GM19328 (cell line): ENCODE measurements around the gene MAN1C1.

Experiments used
- ATAC-seq: cut with Tn5 transposase; IDR thresholded peaks from one replicate; pipeline ENCODE4 v1.9.1; 2021; ENCODE audit warnings: mild to moderate bottlenecking, moderate library complexity; ENCODE audit not compliant: unreplicated experiment

MAN1C1 gene

GRCh38 chr1:25772164-25772563 lies 155.6 kb downstream of the MAN1C1 start:
- no peak for ATAC-seq

DNA sequence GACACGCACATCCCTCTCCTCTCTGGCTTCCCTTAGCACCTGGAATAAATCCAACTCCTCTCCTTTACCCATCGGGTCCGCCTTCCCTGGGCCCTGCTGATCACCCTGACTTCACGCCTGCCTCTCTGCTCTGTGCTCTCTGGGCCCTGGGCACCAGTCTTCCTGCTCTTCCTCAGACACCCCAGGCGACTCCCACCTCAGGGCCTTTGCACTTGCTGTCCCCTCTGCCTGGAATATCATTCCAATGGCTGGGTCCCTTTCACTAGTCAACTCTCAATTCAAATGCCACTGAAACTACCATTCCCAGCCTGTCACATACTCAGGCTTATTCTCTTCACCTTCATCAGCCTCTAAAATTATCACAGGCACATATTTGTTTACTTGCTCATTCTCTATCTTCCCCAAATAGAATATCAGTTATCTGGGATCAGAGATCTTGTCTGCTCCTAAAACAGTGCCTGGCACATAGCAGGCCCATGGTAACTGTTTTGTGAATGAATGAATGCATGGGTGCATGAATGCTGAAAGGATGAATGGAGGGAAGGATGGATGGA lies 156.2 kb downstream of the MAN1C1 start:
- ATAC-seq = no peak

DNA sequence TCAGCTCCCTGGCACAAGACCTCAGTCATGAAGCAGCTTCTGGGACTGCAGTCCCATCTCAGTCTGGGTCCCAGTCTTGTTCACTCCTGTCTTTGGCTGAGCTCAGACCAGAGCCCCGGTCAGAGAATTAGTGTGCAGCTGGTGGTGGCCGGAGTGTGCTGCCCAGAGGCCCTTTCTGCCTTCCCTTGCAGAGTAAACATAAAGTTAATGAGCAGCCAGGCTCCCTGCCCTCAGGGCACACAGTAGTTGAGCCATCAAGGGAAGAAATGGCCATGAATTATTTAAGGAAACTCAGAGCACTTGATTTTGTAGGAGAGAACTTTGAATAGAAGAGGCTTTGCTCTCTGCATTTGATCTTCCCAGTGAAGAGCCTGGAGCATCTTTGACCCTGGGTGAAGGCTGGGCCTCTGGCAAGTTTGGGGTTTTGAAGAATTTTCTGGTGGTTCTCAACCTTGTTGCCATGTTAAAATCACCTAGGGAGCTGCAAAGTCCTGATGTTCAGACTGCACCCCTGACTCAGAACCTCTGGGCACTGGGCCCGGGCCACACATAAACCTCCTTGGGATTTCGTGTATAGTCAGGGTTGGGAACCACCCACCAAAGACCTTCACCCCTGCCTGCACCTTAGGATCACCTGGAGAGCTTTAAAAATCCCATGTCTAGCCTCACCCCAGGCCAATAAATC lies 157.0 kb downstream of the MAN1C1 start:
- ATAC-seq = no peak

GRCh38 chr1:25774206-25774803 lies 157.7 kb downstream of the MAN1C1 start:
- no peak for ATAC-seq

DNA sequence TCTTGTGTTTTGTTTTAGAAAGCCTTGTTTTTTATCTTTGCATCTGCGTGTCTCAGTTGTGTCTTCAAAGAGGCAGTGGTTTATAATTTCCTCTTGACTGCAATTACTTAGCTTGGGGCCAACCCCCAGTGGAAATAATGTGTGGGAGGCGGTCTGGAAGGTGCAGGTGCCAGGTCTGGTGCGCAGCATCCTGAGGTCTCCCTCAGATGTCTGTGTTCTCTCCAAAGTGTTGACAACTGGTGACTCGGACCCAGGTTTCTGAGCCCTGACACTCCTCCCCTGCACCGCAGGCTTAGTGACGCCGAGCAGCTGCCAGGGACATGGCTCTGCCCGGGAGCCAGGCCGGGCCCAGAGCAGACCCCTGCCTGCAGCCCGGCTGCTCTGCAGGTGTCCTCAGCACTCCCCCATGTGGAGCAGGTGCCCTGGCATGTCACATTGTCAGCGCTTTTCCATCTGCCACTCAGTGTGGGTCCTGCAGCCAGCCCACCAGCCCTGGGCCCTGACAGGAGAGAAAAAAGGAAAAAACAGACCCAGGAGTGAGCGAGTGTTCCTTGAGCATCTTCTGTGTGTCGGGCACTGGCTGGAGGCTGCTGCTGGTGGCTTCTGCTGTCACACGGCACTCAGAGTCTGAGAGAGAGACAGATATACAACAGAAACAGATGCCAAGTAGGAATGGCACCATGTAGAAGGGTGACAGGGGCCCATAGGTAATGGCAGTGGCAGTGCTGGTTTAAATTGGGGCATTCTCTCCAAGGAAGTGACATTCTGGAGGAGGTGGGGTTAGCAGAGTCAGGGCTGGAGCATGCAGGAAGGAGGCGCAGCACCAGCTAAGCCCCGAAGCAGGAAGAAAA lies 158.6 kb downstream of the MAN1C1 start:
- no peak for ATAC-seq

DNA sequence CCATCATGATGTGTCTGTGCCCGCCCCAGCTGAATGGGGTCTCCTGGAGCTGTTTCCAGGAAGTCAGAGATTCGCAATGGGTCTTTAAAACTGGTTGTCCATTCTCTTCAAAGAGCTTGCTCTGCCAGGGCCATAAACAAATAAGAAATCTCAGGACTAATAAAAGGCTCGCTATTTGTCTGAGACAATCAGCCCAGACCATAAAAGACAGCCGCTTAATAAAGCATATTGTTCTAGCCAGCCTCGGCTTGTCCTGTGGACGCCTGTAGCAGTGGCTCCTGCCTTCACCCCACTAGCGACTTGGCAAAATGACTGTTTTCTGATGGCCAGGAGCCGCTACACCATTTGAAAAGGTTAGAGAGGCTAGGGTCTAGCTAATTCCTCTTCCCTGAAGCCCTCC lies 162.8 kb downstream of the MAN1C1 start:
- no peak for ATAC-seq

DNA sequence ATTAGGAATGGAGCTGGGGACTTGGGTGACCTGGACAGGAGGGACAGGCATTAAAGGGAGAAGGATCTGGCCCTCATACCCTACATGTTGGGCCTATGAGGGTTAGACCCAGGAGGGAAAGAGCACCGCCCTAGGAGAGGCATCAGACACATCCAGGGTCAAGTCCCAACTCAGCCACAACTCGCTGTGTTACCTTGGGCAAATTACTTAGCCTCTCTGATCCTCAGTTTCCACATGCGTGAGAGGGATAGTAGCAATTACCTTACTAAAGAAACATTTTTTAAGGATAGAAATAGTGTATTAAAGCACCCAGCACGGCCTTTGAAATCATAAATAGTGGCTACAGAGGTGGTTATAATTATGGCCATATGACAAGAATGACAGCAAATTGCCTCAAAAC lies 163.3 kb downstream of the MAN1C1 start:
- ATAC-seq = no peak

- no peak for ATAC-seq
Measured at GRCh38 chr1:25780318-25781129, 163.9 kb downstream of the MAN1C1 start.

GRCh38 chr1:25781130-25781433 lies 164.5 kb downstream of the MAN1C1 start:
- ATAC-seq = no peak

DNA sequence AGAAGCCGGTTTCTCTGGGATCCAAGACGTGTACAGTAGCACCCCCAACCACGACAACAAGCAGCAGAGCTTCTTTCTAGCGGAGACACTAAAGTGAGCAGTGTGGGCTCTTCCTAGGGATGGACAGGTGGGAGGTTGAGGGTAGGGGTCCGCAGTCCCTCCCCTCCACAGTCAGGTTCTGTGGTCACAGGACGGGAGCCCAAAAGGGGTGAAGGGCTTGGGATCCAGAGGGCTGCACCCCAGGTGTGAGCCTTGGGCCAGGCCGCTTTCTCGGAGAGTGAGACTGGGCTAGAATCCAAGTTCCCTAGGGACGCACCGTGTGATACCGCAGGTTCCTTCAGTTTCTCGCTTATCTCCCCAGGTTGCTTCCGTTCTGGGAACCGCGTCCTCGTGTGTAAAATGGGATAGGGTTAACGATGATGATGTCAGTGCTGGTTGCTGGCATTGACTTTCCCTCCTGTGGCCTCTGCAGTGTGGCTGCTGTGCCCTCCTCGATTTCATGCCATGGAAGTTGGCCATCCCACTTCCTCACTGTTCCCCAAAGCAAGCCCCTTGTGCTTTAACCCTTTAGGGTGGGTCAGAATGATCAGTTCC lies 166.1 kb downstream of the MAN1C1 start:
- ATAC-seq = no peak

GRCh38 chr1:25784575-25785051 lies 168.0 kb downstream of the MAN1C1 start:
- ATAC-seq = no peak

DNA sequence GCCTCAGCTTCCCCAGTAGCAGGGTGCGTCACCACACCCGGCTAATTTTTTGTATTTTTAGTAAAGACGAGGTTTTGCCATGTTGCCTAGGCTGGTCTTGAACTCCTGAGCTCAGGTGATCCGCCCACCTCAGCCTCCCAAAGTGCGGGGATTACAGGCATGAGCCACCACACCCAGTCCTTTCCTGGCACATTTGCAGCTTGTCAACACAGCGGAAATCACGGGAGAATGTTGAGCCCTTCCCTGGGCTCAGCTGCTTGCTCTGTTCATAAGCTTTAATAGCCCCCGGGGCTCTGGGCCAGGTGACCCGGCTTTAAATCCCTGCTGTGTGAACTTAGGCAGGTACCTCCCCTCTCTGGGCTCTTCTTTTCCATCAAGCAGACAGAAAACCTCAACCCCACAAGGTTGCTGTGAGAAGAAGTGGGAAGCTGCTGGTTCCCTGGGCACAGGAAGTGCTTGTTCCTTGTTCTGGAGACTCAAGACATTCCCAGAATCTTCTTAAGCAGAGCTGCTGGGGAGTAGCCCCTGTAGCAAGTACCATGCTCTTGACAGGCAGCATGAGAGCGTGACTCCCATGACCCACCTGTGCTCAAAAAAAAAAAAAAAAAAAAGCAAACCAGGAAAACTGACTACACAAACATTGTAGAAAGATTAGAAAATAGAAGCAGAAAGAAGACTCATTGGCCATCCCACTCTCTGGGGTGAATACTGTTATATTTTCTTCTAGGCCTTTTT lies 168.9 kb downstream of the MAN1C1 start:
- ATAC-seq = no peak

DNA sequence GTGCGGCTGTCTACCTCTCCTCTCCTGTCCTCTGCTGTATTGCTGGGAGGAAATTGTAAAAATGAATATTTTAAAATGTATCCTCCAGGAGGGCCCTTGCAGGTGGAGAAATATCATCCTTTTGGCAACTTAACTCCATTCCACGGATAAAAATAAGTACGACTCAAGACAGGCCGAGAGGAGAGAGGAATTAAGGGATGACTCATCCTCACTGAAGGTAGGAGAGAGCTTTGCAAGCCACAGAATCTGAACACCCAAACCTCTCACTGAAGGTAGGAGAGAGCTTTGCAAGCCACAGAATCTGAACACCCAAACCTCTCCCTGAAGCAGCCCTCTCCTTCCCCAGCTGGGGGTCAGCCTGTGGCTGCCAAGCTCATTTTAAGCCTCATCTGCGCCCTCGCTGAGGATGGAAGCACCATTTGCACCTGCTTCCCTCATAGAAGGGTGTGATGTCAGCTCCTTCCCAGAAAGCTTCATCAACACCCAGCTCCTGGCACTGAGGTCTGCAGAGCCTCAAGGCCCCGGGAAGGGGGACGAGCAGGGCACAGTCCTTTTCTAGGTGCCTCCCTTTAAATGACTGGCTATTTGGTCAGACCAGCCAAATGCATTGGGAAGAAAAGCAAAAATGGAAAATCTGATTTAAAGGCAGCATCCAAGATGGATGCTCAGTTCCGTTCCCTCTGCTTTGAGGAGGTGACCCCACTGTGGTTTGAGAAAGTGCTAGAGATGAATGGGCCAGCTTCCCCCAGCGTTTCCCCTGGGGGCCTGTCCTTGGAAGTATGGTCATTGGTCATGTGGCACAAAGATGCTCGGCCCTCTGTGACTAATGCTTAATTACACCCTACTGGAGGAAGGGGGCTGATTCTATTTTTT lies 170.5 kb downstream of the MAN1C1 start:
- no peak for ATAC-seq

DNA sequence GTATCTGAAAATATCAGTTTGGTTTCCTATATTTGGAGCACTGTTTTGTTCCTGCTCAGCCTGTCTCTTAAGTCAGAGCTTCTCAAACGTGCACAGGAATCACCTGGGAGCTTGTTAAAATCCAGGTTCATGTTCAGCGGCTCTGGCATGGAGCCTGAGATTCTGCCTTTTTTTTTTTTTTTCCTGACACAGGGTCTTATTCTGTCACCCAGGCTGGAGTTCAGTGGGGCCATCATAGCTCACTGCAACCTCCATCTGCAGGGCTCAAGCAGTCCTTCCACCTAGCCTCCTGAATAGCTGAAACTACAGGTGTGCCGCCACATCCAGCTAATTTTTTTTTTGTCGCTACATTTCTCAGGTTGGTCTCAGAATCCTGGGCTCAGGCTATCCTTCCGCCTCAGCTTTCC lies 171.2 kb downstream of the MAN1C1 start:
- no peak for ATAC-seq

- no peak for ATAC-seq
Measured at GRCh38 chr1:25790472-25790871, 173.9 kb downstream of the MAN1C1 start.

- no peak for ATAC-seq
Measured at GRCh38 chr1:25792115-25792514, 175.5 kb downstream of the MAN1C1 start.

DNA sequence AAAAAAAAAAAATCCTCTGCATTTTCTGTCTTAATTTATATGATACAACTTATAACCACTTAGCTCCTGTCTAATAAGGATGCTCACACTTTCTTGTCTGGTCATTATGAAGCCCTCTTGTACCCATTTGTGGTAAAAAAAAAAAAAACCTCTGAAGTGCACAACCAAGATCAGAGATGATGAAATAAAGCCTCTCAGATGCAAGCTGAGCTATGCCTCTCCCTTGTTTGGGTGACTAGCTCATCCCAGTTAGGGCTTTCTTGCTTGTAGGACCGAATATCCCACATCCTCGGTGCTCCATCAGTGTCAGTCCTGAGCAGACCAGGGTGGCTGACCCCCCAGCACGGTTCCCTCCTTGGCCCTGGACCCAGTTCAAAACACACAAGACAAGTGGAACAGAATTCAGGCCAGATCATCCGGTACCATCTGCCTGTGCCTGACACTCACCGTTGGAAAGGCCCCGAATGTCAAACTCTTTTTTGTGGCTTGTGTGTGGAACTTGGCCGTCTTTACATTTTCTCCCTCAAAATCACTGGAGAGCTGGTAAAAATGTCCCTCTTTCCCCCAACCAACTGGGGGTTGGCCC lies 177.1 kb downstream of the MAN1C1 start:
- no peak for ATAC-seq

DNA sequence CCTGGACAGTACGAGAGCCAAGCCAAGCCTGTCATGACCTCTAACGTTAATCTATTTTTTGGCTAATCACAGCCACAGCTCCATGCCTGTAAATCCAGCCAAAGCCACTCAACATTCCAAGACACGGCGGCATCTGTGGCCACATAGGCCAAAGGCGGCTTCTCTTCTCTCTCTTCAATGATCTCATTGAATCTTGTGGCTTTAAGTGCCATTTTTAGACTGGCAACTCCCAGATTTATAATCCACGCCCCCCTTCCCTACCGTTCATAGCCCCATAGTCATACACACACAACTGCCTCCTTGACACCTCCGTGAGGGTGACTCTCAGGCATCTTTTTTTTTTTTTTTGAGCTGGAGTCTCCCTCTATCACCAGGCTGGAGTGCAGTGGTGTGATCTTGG lies 177.7 kb downstream of the MAN1C1 start:
- no peak for ATAC-seq
